Nephron (organoid): ENCODE measurements around the gene METTL4.

ENCODE experiments used
- H3K27ac Mint-ChIP-seq, 3 experiments: 2 replicates each; pipeline ENCODE4 v1.8.0; 2020; ENCODE audit warnings: mixed read lengths in 3 of 3, mild to moderate bottlenecking in 2 of 3, moderate library complexity in 1 of 3
- H3K27me3 Mint-ChIP-seq: 2 replicates; pipeline ENCODE4 v1.8.0; 2021; ENCODE audit warnings: low read depth, mild to moderate bottlenecking, moderate library complexity, mixed read lengths
- H3K36me3 Mint-ChIP-seq: 2 replicates; pipeline ENCODE4 v1.8.0; 2020; ENCODE audit warnings: low read depth, mixed read lengths
- H3K4me1 Mint-ChIP-seq: 2 replicates; pipeline ENCODE4 v1.8.0; 2020; ENCODE audit warnings: mixed read lengths
- H3K4me3 Mint-ChIP-seq, 3 experiments: 2 replicates each; pipeline ENCODE4 v1.8.0; 2020; ENCODE audit warnings: mild to moderate bottlenecking in 3 of 3, mixed read lengths in 3 of 3, moderate library complexity in 2 of 3
- H3K9me3 Mint-ChIP-seq: 2 replicates; pipeline ENCODE4 v1.8.0; 2020; ENCODE audit warnings: mixed read lengths
- TF ChIP-seq, protein P1 (sequence below), 3 experiments: fragments of 200-600 bp; sonication (generic); IDR thresholded peaks; one replicate each; pipeline ENCODE4 v1.5.0; 2021; ENCODE audit warnings: antibody characterized with exemption in 3 of 3; ENCODE audit not compliant: unreplicated experiment in 3 of 3

Gene METTL4

DNA sequence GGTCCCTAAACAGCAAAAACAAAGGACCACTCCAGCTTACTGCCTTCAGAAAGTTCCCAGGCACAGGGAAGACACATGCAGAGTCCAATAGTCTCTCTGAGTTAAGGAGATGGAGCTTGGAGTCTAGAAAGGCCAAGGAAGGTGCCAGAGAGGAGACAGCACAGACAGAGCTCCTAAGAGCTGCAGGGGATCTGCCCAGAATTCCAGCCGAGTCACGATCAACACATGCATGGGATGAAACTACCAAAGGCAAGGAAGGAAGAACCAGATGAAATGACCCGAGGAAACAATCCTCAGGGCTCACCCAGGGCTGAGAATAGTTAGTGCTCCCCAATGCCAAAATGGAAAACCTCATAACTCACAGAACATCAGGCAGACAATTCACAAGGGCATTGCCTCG lies 15.4 kb downstream of the METTL4 start:
- Mint-ChIP-seq H3K9me3 (no peaks in the 10 kb centered on the region), H3K4me3 (no peak overlapping the region), H3K27ac (no peak overlapping the region), H3K4me1 (no peaks in the 10 kb centered on the region), H3K36me3 (peaks cover 6% of the 10 kb centered on the region), H3K27me3 (no peaks in the 10 kb centered on the region)
- TF ChIP-seq, protein P1, sequence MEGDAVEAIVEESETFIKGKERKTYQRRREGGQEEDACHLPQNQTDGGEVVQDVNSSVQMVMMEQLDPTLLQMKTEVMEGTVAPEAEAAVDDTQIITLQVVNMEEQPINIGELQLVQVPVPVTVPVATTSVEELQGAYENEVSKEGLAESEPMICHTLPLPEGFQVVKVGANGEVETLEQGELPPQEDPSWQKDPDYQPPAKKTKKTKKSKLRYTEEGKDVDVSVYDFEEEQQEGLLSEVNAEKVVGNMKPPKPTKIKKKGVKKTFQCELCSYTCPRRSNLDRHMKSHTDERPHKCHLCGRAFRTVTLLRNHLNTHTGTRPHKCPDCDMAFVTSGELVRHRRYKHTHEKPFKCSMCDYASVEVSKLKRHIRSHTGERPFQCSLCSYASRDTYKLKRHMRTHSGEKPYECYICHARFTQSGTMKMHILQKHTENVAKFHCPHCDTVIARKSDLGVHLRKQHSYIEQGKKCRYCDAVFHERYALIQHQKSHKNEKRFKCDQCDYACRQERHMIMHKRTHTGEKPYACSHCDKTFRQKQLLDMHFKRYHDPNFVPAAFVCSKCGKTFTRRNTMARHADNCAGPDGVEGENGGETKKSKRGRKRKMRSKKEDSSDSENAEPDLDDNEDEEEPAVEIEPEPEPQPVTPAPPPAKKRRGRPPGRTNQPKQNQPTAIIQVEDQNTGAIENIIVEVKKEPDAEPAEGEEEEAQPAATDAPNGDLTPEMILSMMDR (IDR thresholded peaks at IDR 0.05; ENCODE audit: unreplicated experiment in 3 of 3), result no peak

DNA sequence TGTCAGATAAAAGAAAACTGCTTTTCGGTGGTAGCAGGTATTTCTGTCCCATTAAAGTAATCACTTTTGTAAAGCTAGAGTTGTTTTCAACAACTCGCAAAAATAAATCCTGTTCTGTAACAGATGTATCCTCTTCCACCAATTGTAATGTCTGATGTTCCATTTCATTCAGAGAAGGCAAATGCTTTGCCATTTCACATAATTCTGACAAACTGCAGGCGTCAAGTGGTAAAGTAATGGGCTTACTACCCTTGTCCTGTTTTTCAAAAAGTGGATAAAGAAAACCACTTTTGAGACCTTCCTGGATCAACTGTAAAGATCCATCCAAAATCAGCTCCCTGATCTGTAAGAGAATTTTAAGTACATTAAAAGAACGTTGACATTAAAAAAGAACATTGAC lies 16.6 kb downstream of the METTL4 start:
- H3K27ac Mint-ChIP-seq, result no peak overlapping the region
- H3K36me3 Mint-ChIP-seq, result peaks cover 13% of the 10 kb centered on the region
- H3K9me3 Mint-ChIP-seq, result no peaks in the 10 kb centered on the region
- TF ChIP-seq, protein P1 (IDR thresholded peaks at IDR 0.05; ENCODE audit: unreplicated experiment in 3 of 3), result no peak
- no peaks in the 10 kb centered on the region for H3K4me1 Mint-ChIP-seq
- H3K4me3 Mint-ChIP-seq, result no peak overlapping the region
- H3K27me3 Mint-ChIP-seq, result no peaks in the 10 kb centered on the region

DNA sequence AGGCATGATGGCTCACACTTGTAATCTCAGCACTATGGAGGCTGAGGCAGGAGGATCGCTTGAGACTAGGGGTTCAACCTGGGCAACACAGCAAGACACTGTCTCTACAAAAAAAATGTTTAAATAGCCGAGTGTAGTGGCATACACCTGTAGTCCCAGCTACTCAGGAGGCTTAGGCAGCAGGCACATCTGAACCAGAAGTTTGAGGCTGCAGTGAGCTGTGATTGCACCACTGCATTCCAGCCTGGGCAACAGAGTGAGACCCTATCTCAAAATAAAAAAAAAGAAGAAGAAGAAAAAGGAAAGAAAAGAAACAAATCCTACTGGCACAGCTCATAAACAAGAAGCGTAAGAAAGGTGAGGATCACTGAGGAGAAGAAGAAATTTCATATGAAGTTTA lies 19.9 kb downstream of the METTL4 start:
- no peaks in the 10 kb centered on the region for H3K9me3 Mint-ChIP-seq
- H3K36me3 Mint-ChIP-seq, result peaks cover 13% of the 10 kb centered on the region
- H3K27me3 Mint-ChIP-seq, result no peaks in the 10 kb centered on the region
- TF ChIP-seq, protein P1 (IDR thresholded peaks at IDR 0.05; ENCODE audit: unreplicated experiment in 3 of 3), result no peak
- H3K4me1 Mint-ChIP-seq, result no peaks in the 10 kb centered on the region
- H3K4me3 Mint-ChIP-seq, result no peak overlapping the region
- no peak overlapping the region for H3K27ac Mint-ChIP-seq

DNA sequence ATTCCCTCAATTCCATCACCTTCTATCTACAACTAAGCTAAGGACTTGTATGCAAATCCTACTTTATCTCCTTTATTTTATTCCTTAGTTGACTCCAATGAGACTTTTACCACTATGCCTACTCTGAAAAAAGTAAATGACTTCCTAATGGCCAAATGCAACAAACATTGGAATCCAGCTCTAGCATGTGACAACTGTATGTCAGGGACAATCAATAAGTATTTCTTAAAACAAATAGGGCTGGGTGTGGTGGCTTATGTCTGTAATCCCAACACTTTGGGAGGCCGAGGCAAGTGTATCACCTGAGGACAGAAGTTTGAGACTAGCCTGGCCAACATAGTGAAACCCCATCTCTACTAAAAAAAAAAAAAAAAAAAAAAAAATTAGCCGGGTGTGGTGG lies 21.8 kb downstream of the METTL4 start:
- Mint-ChIP-seq H3K36me3 (peaks cover 13% of the 10 kb centered on the region), H3K9me3 (no peaks in the 10 kb centered on the region), H3K4me3 (no peak overlapping the region), H3K27ac (no peak overlapping the region), H3K27me3 (no peaks in the 10 kb centered on the region), H3K4me1 (no peaks in the 10 kb centered on the region)
- TF ChIP-seq, protein P1 (IDR thresholded peaks at IDR 0.05; ENCODE audit: unreplicated experiment in 3 of 3), result no peak

DNA sequence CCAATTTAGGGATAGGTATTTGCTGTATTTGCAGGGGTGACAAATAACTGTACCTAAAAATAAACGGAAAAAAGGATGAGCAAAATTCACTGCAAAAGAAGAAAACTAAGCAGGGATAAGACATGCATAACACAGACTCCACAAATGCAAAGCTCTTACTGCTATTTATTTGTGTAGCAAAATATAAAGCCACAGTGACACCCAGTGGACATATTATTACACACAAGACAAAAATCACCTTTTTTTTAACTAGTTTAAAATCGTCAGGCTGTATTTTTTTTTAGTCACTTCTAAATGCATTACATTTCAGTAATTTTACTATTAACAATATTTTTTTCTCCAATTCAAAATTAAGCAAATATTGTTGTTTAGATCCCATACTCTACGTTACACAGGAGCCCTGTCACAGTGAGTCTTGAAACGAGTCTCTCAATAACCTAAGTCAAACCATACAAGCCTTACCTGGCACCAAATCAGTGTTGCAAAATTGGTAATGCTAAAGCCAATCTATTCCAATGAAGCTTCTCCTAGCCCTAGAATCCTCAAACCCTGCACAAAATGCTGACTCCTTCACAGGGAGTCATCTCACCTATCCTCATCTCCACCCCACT lies 23.7 kb downstream of the METTL4 start:
- H3K4me1 Mint-ChIP-seq, result no peaks in the 10 kb centered on the region
- TF ChIP-seq, protein P1 (IDR thresholded peaks at IDR 0.05; ENCODE audit: unreplicated experiment in 3 of 3), result peak; percentile 49 to 72 (median 65)
- no peaks in the 10 kb centered on the region for H3K27me3 Mint-ChIP-seq
- no peaks in the 10 kb centered on the region for H3K9me3 Mint-ChIP-seq
- no peak overlapping the region for H3K27ac Mint-ChIP-seq
- H3K4me3 Mint-ChIP-seq, result no peak overlapping the region
- H3K36me3 Mint-ChIP-seq, result peaks cover 13% of the 10 kb centered on the region

DNA sequence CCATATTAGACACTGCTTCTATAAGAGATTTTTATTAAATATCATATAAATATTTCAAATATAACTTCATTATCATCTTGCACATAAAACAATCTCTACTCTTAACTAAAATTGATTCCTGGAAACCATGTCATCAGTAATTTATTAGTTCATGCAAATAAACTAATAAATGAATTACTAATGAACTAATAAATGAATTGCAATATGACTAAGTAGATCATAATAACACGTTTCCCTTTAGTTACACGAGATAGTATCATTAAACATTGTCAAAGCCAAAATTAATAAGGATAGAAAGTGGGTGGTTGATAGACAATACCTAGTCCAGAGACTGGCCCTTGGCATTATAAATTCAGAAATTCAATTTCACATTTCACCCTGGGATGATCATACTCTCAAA lies 26.1 kb downstream of the METTL4 start:
- H3K36me3 Mint-ChIP-seq, result peaks cover 2% of the 10 kb centered on the region
- H3K9me3 Mint-ChIP-seq, result no peaks in the 10 kb centered on the region
- no peak overlapping the region for H3K4me3 Mint-ChIP-seq
- TF ChIP-seq, protein P1 (IDR thresholded peaks at IDR 0.05; ENCODE audit: unreplicated experiment in 3 of 3), result no peak
- peaks cover under 1% of the 10 kb centered on the region for H3K4me1 Mint-ChIP-seq
- no peak overlapping the region for H3K27ac Mint-ChIP-seq
- H3K27me3 Mint-ChIP-seq, result no peaks in the 10 kb centered on the region
